Posterior vena cava (tissue), 2 donors: ENCODE results near the gene SLC51A. TPM values are rescaled to one million over a fixed set of nuclear protein-coding genes. Genes with fewer than 3 reads are reported as not detected.
"Not testable (repeated sequence)": the region's sequence is repeated elsewhere in the genome, so short reads cannot be mapped to it uniquely, and the experiment has no call there.

ENCODE experiments used
- DNase-seq: peaks from one replicate; pipeline ENCODE4 v3.0.0-alpha.2; 2020; ENCODE audit warnings: low spot score
- intact Hi-C, 2 donors: fragments of 100-400 bp; cut with DNase I; formaldehyde crosslinking; loops; one replicate each; pipeline versions ENCODE4 v1.14.1 to v1.14.2; 2022 to 2023
- long read RNA-seq, 2 donors: library from polyadenylated mRNA; unstranded; transcript quantifications; one replicate each; pipeline ENCODE4 v2.0.0, GENCODE V29; 2020 to 2021
- total RNA-seq, 2 donors: library from RNA; stranded (reverse); fragmentation: NEBNext Ultra II Directional; extraction: Animal tissue kit (Norgen Biotek cat#: 25700); gene quantifications; one replicate each; pipeline ENCODE4 v1.2.1, GENCODE V29; 2021
- donor health status: DM: yes; HTN: yes; CAD: no.
- donor health status: DM: yes; HTN: yes; CAD: no.

SLC51A gene
- not detected for total RNA-seq
- long read RNA-seq, donor 1, partial matches to known transcripts: 0 of 5 reads
- long read RNA-seq, donor 1, other reads (novel, unspliced or antisense): 5 of 5 reads
- long read RNA-seq, donor 2, partial matches to known transcripts: 0 of 2 reads
- long read RNA-seq, donor 2, other reads (novel, unspliced or antisense): 2 of 2 reads

GRCh38 chr3:196216089-196216564, at the start of gene SLC51A:
Gene SLC51A, plus strand, starts transcription at chr3:196216534. Its CDS starts 179 bp downstream, at chr3:196216713.
- peak; percentile 57 for DNase-seq
- intact Hi-C loops: no loop called here

- no peak for DNase-seq
- intact Hi-C loops: loop anchor here (10.0 kb wide), 2 partner anchors 142 to 568 kb away; partner anchors contain the start of gene PAK2 (in 1 of the 2)
Measured at GRCh38 chr3:196166741-196167140, 49.6 kb upstream of the SLC51A start.

- intact Hi-C loops: loop anchor here (10.0 kb wide), 2 partner anchors 144 to 566 kb away; partner anchors contain the start of gene PAK2 (in 1 of the 2)
- DNase-seq: no peak
Measured at GRCh38 chr3:196168808-196169391, 47.4 kb upstream of the SLC51A start.

DNA sequence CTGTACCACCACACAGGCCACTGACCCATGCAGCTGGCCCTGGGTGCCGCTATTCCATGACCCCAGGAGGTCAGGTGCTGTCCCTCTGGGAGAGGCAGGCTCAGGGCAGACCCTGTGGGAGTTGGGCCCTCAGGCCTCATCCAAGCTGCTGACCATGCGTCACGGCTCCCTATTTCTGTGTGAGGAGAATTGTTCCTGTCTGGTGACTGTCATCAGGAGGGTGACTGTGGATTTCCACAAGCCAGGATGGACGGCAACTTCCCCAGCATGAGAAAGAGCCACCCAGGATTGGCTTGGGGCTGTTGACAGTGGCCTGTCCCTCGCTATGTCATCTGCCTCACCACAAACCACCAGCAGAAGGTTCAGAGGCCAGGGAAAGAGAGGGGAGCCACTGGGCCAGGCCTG, 46.5 kb upstream of the SLC51A start:
- intact Hi-C loops: loop anchor here (10.0 kb wide), 3 partner anchors 145 to 645 kb away; partner anchors contain the start of gene PAK2 (in 1 of the 2)
- peak; percentile 30 for DNase-seq

- peak; percentile 3 for DNase-seq
- intact Hi-C loops: loop anchor here in 1 of 2 donors (10.0 kb wide), 1 partner anchor 645 kb away; no protein-coding TSS in a partner anchor
Measured at GRCh38 chr3:196170296-196170695, 46.0 kb upstream of the SLC51A start.

DNA sequence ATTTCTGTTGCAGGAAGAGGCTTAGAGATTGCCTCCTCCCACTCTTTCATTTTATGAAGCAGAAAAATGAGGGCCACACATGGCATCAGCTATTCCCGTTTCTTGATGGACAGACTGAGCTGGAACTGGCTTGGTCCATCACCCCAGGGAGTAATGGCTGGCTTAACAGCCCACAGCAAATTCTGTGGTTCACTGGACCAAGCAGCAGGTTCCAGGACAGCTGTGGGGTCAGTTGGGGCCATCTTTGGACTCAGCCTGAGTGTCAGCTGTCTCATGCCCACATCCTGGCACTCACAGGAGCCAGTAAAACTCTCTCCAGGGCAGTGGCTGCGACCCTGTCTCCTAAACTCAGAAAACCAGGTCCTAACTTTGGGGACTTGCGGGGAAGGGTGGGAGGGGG, 41.7 kb upstream of the SLC51A start:
- DNase-seq: peak; percentile 28
- intact Hi-C loops: loop anchor here in 1 of 2 donors (10.0 kb wide), 1 partner anchor 640 kb away; no protein-coding TSS in a partner anchor

DNA sequence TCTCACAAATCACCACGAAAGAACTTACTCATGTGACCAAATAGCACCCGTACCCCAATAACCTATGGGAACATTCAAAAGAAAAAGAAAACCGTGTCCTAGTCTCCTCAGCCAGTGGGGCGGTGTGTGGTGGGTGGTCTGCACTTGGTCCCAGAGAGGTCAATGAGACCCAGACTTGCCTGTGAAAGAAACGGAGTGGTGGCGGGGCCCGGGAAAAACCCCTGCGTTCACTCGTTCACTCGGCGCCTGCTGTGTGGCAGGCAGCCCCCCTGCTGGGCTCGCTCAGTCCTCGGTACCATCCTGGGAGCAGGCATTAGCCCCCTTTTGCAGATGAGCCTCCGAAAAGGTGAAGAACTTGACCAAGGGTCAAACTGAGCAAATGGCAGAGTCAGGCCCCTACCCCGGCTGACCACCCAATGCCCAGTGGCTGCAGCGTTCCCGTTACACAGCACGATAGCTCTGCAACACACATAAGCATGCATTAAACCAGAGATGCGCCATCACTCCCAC, 41.2 kb upstream of the SLC51A start:
- intact Hi-C loops: loop anchor here in 1 of 2 donors (10.0 kb wide), 1 partner anchor 640 kb away; no protein-coding TSS in a partner anchor
- DNase-seq: peak; percentile 58

- peak; percentile 60 for DNase-seq
- intact Hi-C loops: loop anchor here in 1 of 2 donors (10.0 kb wide), 1 partner anchor 639 kb away; no protein-coding TSS in a partner anchor
Measured at GRCh38 chr3:196175722-196176121, 40.6 kb upstream of the SLC51A start.

- DNase-seq: no peak
- intact Hi-C loops: loop anchor here in 1 of 2 donors (10.0 kb wide), 1 partner anchor 637 kb away; no protein-coding TSS in a partner anchor
Measured at GRCh38 chr3:196177567-196177966, 38.8 kb upstream of the SLC51A start.

- no peak for DNase-seq
- intact Hi-C loops: loop anchor here in 1 of 2 donors (10.0 kb wide), 1 partner anchor 637 kb away; no protein-coding TSS in a partner anchor
Measured at GRCh38 chr3:196177967-196178366, 38.4 kb upstream of the SLC51A start.

GRCh38 chr3:196178993-196179379, 37.3 kb upstream of the SLC51A start:
- DNase-seq: no peak
- intact Hi-C loops: loop anchor here in 1 of 2 donors (10.0 kb wide), 1 partner anchor 636 kb away; no protein-coding TSS in a partner anchor

GRCh38 chr3:196179380-196180308, 36.7 kb upstream of the SLC51A start:
- no peak for DNase-seq
- intact Hi-C loops: loop anchor here in 1 of 2 donors (10.0 kb wide), 1 partner anchor 635 kb away; no protein-coding TSS in a partner anchor

GRCh38 chr3:196180346-196180745, 36.0 kb upstream of the SLC51A start:
- intact Hi-C loops: no loop called here
- no peak for DNase-seq

DNA sequence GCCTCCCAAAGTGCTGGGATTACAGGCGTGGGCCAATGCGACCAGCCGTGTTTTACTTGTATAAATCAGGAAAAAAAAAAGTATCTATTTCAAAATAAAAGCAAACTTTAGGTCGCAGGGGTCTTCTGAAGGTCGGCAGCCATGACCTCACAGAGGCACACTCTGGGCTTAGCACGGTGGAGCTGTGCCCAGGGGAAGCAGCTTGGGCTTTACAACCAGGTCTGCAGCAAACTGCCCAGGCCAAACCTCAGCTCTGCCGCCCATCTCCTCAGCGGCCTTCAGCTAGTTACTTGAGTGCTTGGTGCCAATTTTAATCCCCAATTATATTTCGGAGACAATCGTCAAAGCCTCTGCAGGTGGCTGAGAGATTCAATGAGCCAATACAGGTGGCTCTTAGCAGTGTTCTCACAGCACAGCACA, 35.2 kb upstream of the SLC51A start:
- intact Hi-C loops: no loop called here
- no peak for DNase-seq

DNA sequence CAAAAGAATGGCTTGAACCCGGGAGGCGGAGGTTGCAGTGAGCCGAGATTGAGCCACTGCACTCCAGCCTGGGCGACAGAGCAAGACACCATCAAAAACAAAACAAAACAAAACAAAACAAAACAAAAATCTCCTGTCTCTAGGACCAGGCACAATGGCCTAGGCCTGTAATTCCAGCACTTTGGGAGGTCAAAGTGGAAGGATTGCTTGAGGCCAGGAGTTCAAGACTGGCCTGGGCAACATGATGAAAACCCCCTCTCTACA, 32.2 kb upstream of the SLC51A start:
- intact Hi-C loops, DNase-seq: not testable (repeated sequence)

GRCh38 chr3:196184881-196185280, 31.5 kb upstream of the SLC51A start:
- DNase-seq: no peak

GRCh38 chr3:196186651-196187573, 29.4 kb upstream of the SLC51A start:
- no peak for DNase-seq
- intact Hi-C loops: no loop called here

More at GRCh38 chr3:196184881-196185280, 31.5 kb upstream of the SLC51A start:
- intact Hi-C loops: no loop called here
